ENCODE results near the gene NPEPL1.

NPEPL1 gene

GRCh38 chr20:58657986-58658385 is 34.6 kb upstream of the NPEPL1 start:
- no peak for DNase-seq (ENCODE audit: low read depth in 1 of 2, low spot score in 1 of 2)

GRCh38 chr20:58658760-58659159 is 33.8 kb upstream of the NPEPL1 start:
- DNase-seq (ENCODE audit: low read depth in 1 of 2, low spot score in 1 of 2) = no peak

- no peak for DNase-seq (ENCODE audit: low read depth in 1 of 2, low spot score in 1 of 2)
Observed at GRCh38 chr20:58659841-58660240, 32.8 kb upstream of the NPEPL1 start.

- peak; percentile 8 to 26 for DNase-seq (ENCODE audit: low read depth in 1 of 2, low spot score in 1 of 2)
Observed at GRCh38 chr20:58660855-58661597, 31.6 kb upstream of the NPEPL1 start.

- DNase-seq (ENCODE audit: low read depth in 1 of 2, low spot score in 1 of 2) = no peak
Observed at GRCh38 chr20:58661598-58662473, 30.8 kb upstream of the NPEPL1 start.

GRCh38 chr20:58664331-58664730 is 28.3 kb upstream of the NPEPL1 start:
- DNase-seq (ENCODE audit: low read depth in 1 of 2, low spot score in 1 of 2) = no peak

GRCh38 chr20:58664883-58665282 is 27.7 kb upstream of the NPEPL1 start:
- no peak for DNase-seq (ENCODE audit: low read depth in 1 of 2, low spot score in 1 of 2)

GRCh38 chr20:58665606-58666005 is 27.0 kb upstream of the NPEPL1 start:
- no peak for DNase-seq (ENCODE audit: low read depth in 1 of 2, low spot score in 1 of 2)

- no peak for DNase-seq (ENCODE audit: low read depth in 1 of 2, low spot score in 1 of 2)
Observed at GRCh38 chr20:58666702-58667101, 25.9 kb upstream of the NPEPL1 start.

- DNase-seq (ENCODE audit: low read depth in 1 of 2, low spot score in 1 of 2) = no peak
Observed at GRCh38 chr20:58667975-58668374, 24.6 kb upstream of the NPEPL1 start.

- DNase-seq (ENCODE audit: low read depth in 1 of 2, low spot score in 1 of 2) = no peak
Observed at GRCh38 chr20:58668901-58669286, 23.7 kb upstream of the NPEPL1 start.

GRCh38 chr20:58669287-58670006 is 23.2 kb upstream of the NPEPL1 start:
- DNase-seq (ENCODE audit: low read depth in 1 of 2, low spot score in 1 of 2) = no peak

GRCh38 chr20:58670102-58670501 is 22.5 kb upstream of the NPEPL1 start:
- DNase-seq (ENCODE audit: low read depth in 1 of 2, low spot score in 1 of 2) = no peak

GRCh38 chr20:58670659-58671058 is 21.9 kb upstream of the NPEPL1 start:
- DNase-seq (ENCODE audit: low read depth in 1 of 2, low spot score in 1 of 2) = no peak

GRCh38 chr20:58673119-58673518 is 19.5 kb upstream of the NPEPL1 start:
- DNase-seq (ENCODE audit: low read depth in 1 of 2, low spot score in 1 of 2) = no peak

- DNase-seq (ENCODE audit: low read depth in 1 of 2, low spot score in 1 of 2) = no peak
Observed at GRCh38 chr20:58675146-58675584, 17.4 kb upstream of the NPEPL1 start.

- DNase-seq (ENCODE audit: low read depth in 1 of 2, low spot score in 1 of 2) = no peak
Observed at GRCh38 chr20:58675641-58676040, 17.0 kb upstream of the NPEPL1 start.

GRCh38 chr20:58676161-58676560 is 16.4 kb upstream of the NPEPL1 start:
- DNase-seq (ENCODE audit: low read depth in 1 of 2, low spot score in 1 of 2) = no peak

GRCh38 chr20:58677079-58677604 is 15.5 kb upstream of the NPEPL1 start:
- no peak for DNase-seq (ENCODE audit: low read depth in 1 of 2, low spot score in 1 of 2)

GRCh38 chr20:58677808-58678207 is 14.8 kb upstream of the NPEPL1 start:
- no peak for DNase-seq (ENCODE audit: low read depth in 1 of 2, low spot score in 1 of 2)

GRCh38 chr20:58678806-58679205 is 13.8 kb upstream of the NPEPL1 start:
- no peak for DNase-seq (ENCODE audit: low read depth in 1 of 2, low spot score in 1 of 2)
